Jurkat, Clone E6-1 (cell line): Measurements from ENCODE around the gene LPIN1.
A peak's percentile ranks its signal among the peaks of the same experiment; 100 is the strongest.

ENCODE experiments used
- DNase-seq: peaks from one replicate; pipeline ENCODE4 v3.0.0-alpha.2; 2011; ENCODE audit warnings: low read depth, low spot score
- H3K4me3 ChIP-seq: 2 replicates; pipeline ENCODE4 v1.5.1; 2011; ENCODE audit warnings: mild to moderate bottlenecking, low read length, control low read depth, moderate library complexity

The LPIN1 gene

GRCh38 chr2:11738589-11739436 lies 7.6 kb upstream of the LPIN1 start:
- no peak for DNase-seq
- no peak overlapping the region for H3K4me3 ChIP-seq

DNA sequence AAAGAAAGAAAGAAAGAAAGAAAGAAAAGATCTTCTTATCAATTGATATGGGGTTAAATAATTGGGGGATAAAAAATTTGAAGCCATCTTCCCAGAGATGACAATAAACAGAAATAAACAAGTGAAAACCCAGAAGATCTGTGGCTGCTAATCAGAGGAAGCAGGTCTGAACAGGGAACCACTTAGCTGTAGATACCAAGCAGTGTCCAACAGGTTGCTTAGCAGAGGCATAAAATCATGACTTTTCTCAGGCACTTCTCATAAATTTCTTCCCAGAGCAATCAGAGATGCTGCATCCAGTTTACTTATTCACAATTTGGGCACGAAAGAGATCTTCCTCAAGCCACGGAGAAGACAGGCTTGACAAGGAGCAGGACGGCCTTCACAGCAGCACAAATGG lies 5.7 kb upstream of the LPIN1 start:
- H3K4me3 ChIP-seq, result no peak overlapping the region
- DNase-seq, result no peak

DNA sequence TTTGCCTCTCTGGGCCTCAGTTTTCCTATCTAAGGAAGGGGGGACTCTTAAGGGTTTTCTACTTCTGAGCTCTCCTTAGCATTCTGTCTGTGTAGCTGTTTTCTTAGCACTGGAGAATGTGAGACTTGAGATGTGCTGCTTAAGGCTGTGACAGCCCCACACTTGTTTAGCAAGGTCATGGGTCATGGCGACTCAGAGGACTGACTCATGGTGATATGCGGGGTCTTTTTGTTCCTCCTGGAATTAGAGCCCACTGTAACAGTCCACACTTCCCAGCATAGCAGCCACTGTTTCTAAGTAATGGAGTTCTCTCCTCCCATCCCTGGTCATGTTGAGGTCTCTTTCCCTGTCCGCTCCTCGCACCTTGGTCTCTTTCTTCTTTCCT lies 4.1 kb upstream of the LPIN1 start:
- no peak for DNase-seq
- H3K4me3 ChIP-seq, result no peak overlapping the region

GRCh38 chr2:11742702-11743357 lies 3.6 kb upstream of the LPIN1 start:
- H3K4me3 ChIP-seq, result no peak overlapping the region

DNA sequence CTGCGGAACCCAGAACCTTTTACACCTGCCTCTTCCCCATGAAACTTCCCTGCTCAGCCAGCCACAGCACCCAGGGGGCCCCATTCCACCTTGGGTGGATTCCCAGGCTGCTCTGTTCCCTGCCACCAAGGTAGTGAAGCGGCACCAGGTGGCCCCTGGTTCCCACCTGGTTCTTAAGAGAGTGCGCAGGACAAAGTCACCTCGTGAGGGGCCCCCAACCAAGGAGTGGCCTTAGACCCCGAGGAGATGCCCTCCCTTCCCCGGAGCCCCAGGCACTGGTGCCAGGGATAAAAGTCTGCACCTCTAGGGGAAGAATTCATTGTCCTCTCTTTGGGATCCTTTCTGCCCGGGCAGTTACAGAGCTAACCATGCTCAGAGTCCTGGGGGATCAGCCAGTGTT lies 3.1 kb upstream of the LPIN1 start:
- no peak for DNase-seq
- H3K4me3 ChIP-seq, result no peak overlapping the region; the same call in 1 of the 2 replicates

More at GRCh38 chr2:11742702-11743357, 3.6 kb upstream of the LPIN1 start:
- DNase-seq, result no peak

- H3K4me3 ChIP-seq, result peak overlapping the region; percentile 43
- DNase-seq, result peak; percentile 74
Observed at GRCh38 chr2:11743846-11744553, 2.4 kb upstream of the LPIN1 start.

DNA sequence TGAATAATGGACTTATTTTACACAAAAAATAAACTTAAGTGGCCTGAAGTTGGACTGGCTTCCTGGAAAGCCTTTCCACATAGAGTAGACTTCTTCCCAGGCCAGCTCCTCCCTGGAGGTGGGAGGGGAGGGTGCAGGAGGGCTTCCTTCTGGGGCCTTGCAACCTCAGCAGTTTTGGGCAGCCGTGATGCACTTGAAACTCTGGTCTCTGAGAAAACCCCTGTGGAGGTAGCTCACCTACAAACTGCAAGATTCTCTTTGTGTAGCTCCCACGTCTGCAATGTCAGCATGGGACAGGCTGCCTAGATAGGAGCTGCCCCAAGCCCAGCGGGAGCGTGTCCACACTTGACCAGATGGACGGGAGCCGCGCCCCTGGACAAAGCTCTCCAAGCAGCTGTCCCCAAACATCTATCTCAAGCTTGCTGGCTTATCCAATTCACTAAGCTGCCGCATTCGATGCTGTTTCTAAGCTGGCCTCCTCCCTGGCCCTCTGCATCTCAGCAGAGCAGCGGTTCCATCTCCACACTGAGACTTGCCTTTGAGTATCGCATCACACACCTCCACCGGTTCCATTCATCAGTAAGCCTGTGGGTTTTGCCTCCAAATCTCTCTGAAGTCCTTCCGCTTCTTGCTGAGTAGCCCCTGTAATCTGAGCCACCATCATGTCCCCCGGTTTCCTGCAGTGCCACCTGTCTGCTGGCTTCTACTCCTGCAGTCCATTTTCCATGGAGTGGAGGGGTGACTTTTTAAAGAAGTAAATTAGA lies 1.6 kb upstream of the LPIN1 start:
- peak overlapping the region; percentile 43; the same call in 1 of the 2 replicates for H3K4me3 ChIP-seq
- no peak for DNase-seq

DNA sequence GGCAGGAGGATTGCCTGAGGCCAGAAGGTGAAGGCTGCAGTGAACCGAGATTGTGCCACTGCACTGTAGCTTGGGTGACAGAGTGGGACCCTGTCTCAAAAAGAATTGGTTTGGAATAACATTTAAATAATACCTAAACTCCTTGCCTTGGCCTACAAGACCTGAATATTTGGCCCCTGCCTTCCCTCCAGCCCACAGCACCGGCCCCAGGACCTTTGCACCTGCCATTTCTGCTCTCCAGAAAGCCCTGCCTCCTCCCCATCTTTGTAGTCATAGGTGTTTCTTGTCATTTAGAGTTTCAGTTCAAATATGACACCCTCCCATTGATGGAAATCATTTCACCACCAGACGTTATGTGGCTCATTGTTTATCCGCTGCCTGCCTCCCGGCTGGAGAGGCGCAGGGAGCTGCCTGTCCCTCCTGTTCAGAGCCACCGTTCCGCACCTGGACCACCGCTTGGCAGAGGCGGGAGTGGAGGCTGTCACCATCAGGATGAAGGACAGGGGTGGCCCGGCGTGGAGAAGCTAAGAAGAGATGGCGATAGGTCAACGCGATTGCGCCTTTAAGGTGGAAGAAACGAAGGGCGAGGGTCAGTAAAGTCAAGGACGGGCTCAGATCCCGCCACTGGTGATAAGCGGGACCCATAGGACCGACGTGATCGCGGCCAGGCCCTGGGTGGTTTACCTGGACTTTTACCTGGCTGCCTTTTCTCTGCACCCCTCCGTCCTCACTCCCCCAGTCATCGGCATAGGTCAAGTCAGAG lies 638 bp upstream of the LPIN1 start:
- H3K4me3 ChIP-seq, result peak overlapping the region; percentile 40
- DNase-seq, result no peak

- peak overlapping the region; percentile 82 for H3K4me3 ChIP-seq
- no peak for DNase-seq
Observed at GRCh38 chr2:11746807-11747459, 501 bp downstream of the LPIN1 start.

DNA sequence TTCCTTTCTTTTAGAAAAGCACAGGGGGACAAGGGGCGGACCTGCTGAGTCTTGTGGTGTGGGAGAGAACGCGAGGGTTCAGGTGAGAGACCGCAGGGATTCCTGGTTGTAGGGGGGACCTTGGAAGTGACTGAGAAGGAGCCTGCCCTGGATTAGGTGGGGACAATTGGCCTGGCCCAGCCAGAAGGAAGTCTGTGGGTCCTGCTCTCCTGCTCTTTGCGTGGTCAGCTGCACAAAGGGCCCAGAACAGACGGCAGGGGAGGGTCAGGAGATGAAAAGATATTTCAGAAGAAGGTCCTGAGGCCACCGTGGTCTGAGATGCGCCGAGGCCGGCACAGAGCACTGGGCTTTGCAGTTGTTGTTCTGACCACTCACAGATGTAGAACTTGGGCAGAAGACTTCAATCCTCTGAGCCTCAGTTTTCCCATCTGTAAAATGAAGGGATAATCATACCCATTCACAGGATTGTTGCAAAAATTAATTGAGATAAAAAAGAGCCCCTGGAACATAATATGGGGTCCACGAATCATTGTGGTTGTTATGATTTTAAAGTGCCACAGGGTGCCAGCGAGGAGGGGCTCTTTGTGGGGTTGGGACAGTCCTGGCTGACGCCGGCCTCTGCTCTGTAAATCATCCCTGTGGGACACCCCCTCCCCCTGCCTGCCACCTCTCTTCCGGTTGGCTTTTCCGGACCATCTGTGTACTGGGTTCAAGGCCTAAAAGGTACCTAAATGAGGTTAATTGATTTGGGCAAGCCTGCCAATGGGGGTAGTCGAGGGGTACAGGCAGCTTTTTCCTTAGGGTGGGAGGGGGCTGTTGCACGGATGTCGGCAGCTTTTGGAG lies 1.8 kb downstream of the LPIN1 start:
- H3K4me3 ChIP-seq, result peak overlapping the region; percentile 82; the same call in 1 of the 2 replicates
- DNase-seq, result no peak

GRCh38 chr2:11748861-11749645 lies 2.6 kb downstream of the LPIN1 start:
- no peak for DNase-seq
- no peak overlapping the region for H3K4me3 ChIP-seq

DNA sequence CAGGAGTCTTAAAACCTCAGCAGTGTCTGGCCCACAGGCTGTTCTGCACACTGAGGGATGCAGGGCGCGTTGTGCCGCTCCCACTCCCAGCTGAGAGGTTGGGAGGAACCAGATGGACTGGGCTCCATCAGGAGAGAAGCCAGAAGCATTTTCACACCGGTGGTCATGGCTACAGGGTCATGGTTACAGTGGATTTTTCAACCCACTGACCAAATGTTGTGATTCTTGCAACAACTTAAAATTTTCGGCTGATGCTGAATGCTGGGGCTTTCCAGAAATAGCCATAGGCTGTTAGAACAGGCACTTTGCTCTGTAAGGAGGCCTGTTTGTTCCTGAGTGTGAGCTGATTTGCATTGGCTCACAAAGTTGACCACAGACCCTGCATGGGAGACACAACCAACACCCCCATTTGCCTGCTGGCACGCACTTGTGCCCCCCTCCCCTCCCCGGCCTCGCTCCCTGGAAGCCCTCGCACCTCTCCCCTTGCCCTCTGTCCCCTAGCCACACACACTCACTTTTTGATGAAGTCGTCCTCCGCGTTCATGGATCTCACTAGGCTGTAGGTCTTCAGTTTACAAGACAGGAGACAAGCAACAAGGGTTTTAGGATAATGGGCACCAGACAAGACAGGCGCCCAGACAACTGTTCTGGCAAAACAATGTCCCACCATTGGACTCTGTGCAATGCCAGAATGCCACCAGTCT lies 3.4 kb downstream of the LPIN1 start:
- H3K4me3 ChIP-seq, result no peak overlapping the region
- DNase-seq, result no peak

DNA sequence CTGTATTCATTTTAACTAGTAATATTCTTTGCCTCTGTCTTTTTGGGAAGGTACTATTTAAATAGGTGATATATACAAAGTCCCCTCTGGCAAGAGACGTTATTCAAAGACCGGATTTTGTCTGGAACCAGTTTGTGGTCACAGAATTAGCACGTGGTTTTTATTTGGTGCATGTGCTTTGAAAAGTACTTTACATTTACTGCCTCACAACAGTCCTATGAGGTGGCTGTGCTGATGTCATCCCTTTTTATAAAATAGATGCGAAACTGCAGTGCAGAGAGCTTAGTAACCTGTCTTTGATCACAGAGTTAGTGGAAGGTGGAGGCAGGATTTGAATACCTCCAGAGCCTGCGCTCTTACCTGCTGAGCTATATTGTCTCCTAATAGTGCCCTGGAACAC lies 4.0 kb downstream of the LPIN1 start:
- DNase-seq, result peak; percentile 70
- H3K4me3 ChIP-seq, result no peak overlapping the region

GRCh38 chr2:11750917-11751316 lies 4.5 kb downstream of the LPIN1 start:
- DNase-seq, result no peak
- H3K4me3 ChIP-seq, result no peak overlapping the region

GRCh38 chr2:11752906-11753305 lies 6.5 kb downstream of the LPIN1 start:
- DNase-seq, result no peak
- no peak overlapping the region for H3K4me3 ChIP-seq

DNA sequence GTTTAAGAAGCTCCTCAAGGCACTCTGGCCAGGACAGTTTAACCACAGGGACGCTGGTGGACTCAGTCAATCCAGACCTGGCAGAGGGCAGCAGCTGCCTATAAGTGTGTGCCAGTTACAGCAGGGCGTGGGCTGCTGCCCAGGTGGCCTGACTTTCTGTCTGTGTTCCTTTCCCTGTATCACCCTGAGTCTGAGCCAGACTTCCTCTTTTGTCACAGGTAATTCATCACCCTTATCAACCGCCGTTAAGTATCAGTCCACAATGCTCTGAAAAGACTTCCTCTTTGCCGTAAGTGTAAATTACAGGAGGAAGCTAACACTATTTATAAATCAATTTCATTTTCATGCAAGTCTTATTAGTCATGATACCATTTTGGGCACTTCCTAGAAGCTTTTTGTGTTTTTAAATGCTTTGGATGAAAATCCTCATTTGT lies 7.0 kb downstream of the LPIN1 start:
- peak overlapping the region; percentile 2 for H3K4me3 ChIP-seq
- DNase-seq, result no peak
